NB4 (cell line): ENCODE measurements around the gene CNTN5.

Experiments
- MYC ChIP-seq: IDR thresholded peaks from 2 replicates; pipeline ENCODE4 v1.6.1; 2011; ENCODE audit warnings: low read depth, low read length
- POLR2A ChIP-seq: IDR thresholded peaks from 2 replicates; pipeline ENCODE4 v1.6.1; 2011; ENCODE audit warnings: mild to moderate bottlenecking; ENCODE audit not compliant: insufficient read length; ENCODE audit errors: extremely low read depth
- TF ChIP-seq, protein P1 (sequence below): IDR thresholded peaks from one replicate; pipeline ENCODE4 v1.5.1; 2012; ENCODE audit warnings: low read depth, low read length
- TF ChIP-seq, protein P2 (sequence below): IDR thresholded peaks from 2 replicates; pipeline ENCODE4 v1.6.1; 2011; ENCODE audit warnings: low read depth, low read length

DNA sequence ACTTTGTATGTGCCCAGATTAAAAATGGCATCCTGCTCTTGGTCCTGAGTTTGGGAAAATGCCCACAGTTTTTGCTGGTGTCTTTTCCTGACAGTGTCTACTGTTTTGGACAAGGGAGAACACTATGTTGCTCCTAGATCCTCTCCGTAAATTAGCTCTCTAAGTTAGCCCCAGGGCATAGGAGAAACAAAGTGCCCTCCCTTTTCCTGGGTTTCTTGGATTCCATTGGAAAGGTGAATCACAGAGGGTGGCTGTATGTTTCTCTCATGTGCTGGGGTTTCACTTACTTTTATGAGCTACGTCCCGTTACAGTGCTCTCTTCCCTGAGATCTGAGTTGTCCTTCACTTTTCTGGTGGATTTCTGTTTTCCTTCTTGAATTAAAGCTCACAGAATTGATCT, 782.8 kb downstream of the CNTN5 start:
- TF ChIP-seq, protein P1, sequence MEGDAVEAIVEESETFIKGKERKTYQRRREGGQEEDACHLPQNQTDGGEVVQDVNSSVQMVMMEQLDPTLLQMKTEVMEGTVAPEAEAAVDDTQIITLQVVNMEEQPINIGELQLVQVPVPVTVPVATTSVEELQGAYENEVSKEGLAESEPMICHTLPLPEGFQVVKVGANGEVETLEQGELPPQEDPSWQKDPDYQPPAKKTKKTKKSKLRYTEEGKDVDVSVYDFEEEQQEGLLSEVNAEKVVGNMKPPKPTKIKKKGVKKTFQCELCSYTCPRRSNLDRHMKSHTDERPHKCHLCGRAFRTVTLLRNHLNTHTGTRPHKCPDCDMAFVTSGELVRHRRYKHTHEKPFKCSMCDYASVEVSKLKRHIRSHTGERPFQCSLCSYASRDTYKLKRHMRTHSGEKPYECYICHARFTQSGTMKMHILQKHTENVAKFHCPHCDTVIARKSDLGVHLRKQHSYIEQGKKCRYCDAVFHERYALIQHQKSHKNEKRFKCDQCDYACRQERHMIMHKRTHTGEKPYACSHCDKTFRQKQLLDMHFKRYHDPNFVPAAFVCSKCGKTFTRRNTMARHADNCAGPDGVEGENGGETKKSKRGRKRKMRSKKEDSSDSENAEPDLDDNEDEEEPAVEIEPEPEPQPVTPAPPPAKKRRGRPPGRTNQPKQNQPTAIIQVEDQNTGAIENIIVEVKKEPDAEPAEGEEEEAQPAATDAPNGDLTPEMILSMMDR, result no peak
- TF ChIP-seq POLR2A, result no peak
- TF ChIP-seq, protein P2, sequence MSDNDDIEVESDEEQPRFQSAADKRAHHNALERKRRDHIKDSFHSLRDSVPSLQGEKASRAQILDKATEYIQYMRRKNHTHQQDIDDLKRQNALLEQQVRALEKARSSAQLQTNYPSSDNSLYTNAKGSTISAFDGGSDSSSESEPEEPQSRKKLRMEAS, result no peak
- no peak for TF ChIP-seq MYC
